Astrocyte of the hippocampus (primary cell): ENCODE results near the gene CDH10.

Source experiments
- DNase-seq: peaks from one replicate; pipeline ENCODE4 v3.0.0; 2011; ENCODE audit warnings: low read depth, low spot score

Gene CDH10

GRCh38 chr5:24644761-24645160 lies at the start of gene CDH10:
TSS of gene CDH10 (minus strand) at chr5:24644978. CDS start at chr5:24593490, 51,488 bp downstream.
- DNase-seq: peak; percentile 82

- no peak for DNase-seq
These were observed 48.8 kb upstream of the CDH10 start for GRCh38 chr5:24693609-24694008.

- DNase-seq: no peak
These were observed 46.3 kb upstream of the CDH10 start for GRCh38 chr5:24691074-24691473.

DNA sequence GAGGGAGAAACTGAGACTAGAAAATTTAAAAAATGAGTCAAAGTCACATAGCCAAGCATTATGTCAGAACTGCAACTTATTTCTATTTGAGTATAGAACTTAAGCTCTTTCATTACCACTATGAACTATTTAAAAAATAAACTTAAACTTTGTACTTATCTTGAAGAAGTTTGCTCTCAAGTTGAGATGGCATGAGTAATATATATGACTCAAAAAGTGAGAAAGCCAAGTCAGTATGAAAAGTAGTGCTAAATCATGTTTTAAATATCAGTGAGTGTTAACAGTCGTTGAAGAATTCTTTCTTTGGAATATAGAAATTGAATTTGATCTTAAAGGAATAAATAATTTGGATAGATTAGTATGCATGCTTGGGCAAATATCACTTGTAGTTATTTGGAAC lies 36.3 kb upstream of the CDH10 start:
- DNase-seq: no peak

DNA sequence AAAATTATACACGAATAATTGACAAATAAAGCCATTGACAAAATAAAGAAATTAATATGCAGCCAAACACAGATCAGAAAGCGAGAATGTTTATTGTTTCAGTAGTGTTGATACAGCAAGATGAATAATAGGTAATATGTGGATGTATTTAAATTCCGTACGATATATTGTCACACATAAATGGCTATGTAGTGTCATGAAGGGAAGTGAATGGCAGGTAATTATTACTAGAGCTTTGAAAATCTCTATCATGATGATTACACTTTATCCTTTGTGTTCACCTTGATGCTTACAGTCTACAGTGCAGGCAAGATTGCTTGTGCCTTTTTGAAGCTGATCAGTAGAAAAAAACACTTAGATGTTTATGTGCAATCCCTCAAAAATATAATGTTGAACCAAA lies 23.3 kb upstream of the CDH10 start:
- no peak for DNase-seq

- DNase-seq: no peak
These were observed 4.8 kb upstream of the CDH10 start for GRCh38 chr5:24649531-24649930.

DNA sequence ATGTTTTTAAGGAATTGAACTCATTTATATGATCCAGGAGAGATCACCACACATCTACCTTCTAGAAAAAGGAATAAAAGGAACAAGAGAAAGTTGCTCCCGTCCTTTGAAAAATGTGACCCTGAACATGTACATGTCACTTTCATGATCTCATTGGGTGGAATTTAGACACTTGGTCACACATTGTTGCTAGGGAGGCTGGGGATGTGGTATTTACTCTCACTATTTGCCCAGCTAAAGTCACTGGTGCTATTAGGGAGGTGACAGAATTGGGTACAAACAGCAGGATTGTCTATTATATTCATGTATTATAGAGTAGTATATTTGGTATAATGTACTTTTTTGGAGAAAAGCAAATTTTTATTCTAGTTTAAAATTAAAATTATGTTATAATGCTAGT lies 2.1 kb upstream of the CDH10 start:
- no peak for DNase-seq

DNA sequence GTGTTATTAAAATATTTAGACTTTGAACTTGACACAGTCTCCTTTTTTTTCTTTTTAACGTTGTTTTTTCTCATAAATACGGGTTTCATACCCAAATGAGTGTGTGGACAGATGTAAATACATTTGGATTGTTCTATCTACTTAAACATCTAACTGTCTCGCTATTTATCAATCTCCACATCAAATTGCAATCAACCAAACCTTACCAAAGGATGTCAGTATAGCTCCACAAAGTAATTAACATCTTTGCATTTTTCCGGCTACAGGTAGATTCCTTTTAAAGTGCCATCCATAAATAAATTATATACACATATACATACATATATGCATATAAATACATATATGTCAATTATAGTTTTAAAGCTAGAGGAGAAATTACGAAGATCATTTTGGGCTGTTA lies 705 bp upstream of the CDH10 start:
- DNase-seq: no peak

DNA sequence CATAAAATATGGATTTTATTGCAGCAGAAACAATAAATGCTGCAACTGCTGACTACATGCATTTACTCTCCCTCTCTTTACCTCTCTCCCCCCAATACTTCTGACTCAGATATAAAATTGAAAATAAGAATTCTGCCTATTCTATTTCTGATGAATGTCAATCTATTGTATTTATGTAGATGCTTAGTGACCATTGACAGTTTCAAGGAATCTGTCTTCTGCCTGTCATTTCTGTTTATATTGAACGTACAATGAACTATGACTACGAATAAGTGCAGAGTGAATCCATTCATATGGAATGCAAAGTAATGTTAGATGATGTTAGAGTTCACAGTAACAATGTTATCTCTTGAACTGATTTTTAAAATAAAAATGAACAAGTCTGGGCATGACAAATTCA lies 898 bp downstream of the CDH10 start:
- no peak for DNase-seq

DNA sequence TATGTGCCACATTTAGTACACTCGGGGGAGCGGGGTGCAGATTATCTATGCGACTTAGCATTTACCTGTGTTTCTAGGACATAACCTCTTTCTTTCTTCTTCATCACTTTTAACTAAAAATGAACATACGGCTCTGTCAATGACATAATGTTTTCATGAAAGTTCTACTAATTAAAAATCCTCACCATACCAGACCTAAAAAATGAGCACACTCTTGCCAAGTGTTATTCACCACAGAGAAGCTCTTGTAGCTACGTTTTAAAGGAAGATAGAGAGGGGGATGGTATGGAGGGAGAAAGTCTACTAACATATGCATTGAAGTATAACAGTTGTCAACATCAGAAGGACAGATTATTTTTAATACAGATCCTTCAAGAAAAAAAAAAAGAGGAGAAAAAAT lies 1.6 kb downstream of the CDH10 start:
- DNase-seq: no peak

GRCh38 chr5:24642022-24642421 lies 2.8 kb downstream of the CDH10 start:
- peak; percentile 47 for DNase-seq

DNA sequence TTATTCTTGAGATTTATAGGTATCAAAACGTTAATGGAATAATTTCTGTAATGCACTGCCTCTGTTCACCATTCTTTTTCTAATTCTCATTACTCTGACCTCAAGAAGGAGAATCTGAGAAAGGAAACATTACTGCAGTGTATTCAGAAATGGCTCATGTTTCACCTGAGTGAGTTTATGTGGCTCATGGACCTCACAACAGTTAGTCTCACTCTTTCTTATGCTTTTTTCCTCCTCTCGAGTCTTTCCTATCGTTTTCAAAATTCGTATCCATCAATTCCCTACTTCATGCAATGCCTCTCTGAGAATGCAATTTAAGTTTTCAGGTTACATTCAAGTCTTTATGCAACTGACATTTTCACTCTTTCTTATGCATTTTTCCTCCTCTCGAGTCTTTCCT lies 9.6 kb downstream of the CDH10 start:
- no peak for DNase-seq

DNA sequence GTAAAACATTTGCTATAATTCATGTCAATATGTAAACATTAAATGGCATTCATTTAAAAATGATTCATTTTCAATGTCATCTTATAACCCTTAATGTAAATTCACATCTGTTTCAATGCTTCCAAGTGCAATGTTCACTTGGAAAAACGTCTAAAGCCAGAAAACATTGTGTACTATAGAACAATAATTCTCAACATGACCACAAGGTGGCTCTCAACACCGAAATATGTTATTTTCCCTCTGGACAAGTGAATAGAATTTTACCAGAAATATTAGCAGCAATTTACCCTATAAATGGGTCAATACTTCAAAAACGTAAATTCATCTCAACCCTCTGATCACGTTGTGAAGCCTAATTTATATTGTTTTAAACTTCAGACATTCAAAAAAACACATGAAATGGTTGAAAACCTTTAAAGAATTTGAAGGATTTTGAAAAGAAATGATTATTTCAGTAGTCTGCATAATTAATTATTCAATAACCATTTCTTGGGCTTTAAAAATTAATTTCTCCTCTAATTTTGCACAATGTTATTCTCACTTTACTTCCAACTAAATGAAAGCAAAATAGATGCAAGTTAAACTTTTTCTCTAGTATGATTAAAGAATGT lies 11.0 kb downstream of the CDH10 start:
- DNase-seq: peak; percentile 63

DNA sequence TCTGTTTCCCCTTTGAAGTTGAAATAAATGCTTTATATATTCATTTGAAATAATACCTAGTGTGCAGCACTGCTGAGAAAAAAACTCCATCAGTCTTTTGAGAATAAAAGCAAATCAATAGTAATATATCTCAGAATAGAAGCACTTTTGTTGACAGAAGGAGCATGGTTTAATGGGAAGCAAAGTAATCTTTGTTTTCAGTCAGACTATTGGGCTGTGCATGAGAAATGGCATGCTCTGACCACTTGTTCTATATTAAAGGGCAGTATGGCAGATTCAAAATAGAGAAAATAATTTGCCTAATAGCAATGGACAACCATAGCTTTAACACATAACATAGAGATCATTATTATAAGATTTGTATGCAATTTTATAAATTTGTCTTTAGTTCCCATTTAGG lies 12.4 kb downstream of the CDH10 start:
- no peak for DNase-seq

DNA sequence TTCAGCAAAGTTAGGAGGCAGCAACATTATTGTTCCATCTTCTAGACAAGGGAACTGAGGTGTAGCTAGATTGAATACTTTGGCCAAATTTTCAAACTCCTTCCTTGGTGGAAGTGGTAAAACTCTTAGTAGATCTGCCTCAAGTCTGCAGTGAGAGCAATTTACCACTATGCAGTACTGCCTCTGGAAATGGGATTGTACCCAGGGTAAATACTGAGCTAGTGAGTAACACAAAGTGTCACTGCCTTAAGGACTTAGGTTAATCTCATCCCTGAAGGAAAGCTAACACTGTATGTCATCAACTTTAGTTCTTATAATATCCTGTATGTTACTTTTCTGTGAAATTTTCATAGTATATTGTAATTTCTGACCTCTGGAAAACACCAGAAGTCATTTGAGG lies 13.9 kb downstream of the CDH10 start:
- no peak for DNase-seq

DNA sequence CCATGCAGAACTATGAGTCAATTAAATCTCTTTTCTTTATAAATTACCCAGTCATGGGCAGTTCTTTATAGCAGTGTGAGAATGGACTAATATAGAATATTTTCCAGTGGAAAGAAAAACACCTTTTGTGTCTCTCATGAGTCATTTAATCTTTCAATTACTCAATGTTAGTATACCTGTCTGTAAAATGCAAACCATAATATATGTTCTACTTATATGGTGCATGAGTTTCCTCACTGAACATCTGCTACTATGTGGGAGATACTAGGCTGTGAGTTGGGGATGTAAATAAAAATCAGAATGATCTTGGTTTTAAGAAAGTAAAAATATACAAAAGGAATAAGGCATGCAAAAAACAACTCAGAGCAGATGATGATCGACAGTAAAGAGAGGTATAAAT lies 15.0 kb downstream of the CDH10 start:
- DNase-seq: no peak

- DNase-seq: no peak
These were observed 19.9 kb downstream of the CDH10 start for GRCh38 chr5:24624872-24625271.

- DNase-seq: no peak
These were observed 21.2 kb downstream of the CDH10 start for GRCh38 chr5:24623624-24624023.

GRCh38 chr5:24623031-24623430 lies 21.7 kb downstream of the CDH10 start:
- DNase-seq: no peak

- peak; percentile 43 for DNase-seq
These were observed 23.0 kb downstream of the CDH10 start for GRCh38 chr5:24621792-24622191.

DNA sequence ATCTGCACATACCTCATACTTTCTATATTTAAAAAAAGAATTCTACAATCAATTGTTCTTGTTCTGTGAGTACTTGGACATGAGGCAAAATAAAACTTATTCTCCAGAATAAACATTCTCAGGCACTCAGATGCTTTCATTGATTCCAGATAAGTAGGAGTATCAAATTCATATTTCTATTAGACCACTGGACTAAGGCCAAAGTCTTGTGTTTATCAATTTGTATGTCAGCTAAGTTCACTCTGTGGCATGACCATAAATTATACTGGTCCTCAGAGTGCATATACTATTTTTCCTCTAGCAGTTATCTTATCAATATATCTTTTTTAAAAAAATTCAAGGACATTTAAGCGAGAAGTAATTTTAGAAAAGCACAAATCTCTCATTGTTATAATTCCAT lies 28.2 kb downstream of the CDH10 start:
- DNase-seq: no peak

DNA sequence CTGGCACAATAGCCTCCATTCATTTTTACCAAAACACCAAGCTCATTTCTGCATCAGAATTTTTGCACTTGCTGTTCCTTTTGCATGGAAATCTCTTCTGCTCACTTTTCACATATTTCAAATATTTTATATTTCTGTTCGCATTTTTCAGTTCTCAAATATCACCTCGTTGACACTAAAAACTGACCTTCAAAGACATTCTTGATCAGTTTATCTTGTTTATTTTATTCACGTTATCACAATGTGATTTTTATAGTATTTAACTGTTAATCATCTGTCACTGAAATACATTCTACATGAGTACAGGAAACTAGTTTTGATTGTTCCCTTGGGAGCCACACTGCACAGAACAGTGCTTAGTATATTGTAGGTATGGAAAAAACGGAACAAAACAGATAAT lies 29.6 kb downstream of the CDH10 start:
- DNase-seq: no peak

DNA sequence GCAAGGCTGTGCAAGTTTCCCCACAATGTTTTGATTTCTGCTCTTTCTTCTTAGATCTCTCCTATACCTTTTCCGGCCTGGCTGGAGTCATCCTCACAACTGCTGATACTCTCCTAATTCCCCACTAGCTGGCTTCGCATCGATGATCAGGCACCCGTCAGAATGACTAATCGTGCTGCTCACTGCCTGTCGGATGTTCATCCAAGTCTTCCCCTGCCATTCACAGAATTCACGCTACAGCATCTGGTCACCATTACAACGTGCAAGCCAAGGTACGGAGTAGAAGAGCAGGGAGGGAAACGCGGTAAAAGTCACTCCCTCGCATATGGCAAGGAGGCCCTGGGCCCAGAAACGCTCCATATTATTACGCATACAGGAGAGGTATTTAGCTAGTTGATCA lies 35.1 kb downstream of the CDH10 start:
- no peak for DNase-seq

DNA sequence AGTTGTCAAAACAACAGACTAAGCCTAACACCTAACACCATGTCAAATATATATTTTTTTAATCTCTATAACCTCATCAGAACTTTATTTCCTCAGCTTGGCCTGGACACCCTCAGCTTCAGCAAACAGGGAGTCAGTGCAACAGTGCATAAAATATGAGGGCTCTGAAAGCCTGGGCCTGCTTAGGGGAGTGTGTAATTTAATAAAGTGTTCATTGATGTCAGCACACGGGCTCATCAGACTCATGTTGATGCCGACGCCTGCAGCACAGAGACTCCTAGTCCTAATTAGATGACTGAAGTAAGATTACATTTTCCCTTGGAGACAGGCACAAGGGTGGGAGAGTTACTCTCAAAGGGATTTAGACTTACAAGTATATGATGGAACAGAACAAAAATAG lies 37.8 kb downstream of the CDH10 start:
- DNase-seq: peak; percentile 1
